SIG-M5 treated with dmso at 0.1 percent for 504 hours (cell line): ENCODE results near the gene KIFC3.
"Not testable (repeated sequence)": the region's sequence is repeated elsewhere in the genome, so short reads cannot be mapped to it uniquely, and the experiment has no call there.

Experiments
- DNase-seq: peaks from one replicate; lab custom pipeline; 2025; ENCODE audit not compliant: unreplicated experiment; lab: John Stamatoyannopoulos, UW

The KIFC3 gene

DNA sequence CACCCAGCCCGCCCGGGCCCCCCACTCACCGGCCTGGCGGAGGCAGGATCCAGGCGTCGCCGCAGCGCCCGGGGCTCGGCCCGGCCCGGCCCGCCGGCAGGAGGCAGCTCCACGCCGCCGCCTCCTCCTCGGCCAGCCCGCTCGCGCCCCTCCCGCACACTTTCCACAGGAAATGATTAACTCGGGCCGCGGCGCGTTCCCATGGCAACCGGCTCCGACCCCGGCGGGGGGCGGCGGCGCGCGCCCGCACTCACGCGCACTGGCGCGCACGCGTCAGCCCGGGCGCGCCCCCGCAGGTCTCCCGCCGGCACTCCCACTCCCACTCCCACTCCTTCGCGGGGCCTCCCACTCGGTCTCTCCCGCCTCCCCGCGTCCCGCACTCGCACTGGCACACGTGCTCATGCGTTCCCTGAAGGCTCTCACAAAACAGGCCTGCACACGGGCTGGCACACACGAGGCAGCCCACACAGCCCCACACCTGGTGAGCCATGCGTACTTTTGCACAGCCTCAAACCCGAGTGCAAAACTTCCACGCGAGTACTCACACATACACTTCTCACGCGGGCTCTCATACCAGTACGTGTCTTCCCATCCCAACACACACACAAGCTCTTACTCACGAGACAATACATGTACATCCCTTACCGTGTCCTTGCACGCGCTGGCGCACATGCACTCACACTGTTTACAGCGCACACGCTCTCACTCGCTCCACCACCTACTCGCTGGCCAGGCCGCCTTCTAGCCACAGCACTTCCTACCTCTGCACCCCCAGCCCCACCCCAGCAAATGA, at the start of gene KIFC3:
TSS of gene KIFC3 (minus strand) at position 151 of the 793 bp plus-strand sequence. CDS start 4,248 bp downstream, outside the sequence.
- no peak for DNase-seq

DNA sequence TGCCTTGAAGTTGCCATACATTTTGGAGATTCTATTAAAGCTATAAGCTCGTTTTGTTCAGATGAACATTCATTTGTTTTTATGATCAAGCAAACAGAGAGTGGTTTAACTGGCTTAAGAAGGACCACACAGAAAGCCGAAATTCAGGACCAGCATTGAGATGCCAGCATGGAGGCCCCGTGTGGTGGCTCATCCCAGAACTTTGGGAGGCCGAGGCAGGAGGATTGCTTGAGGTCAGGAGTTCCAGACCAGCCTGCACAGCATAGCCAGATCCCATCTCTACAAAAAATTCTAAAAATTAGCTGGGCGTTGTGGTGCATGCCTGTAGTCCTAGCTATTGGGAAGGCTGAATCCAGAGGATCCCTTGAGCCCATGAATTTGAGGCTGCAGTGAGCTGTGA, 45.9 kb upstream of the KIFC3 start:
- DNase-seq: no peak

GRCh38 chr16:57846931-57847330, 44.6 kb upstream of the KIFC3 start:
- DNase-seq: not testable (repeated sequence)

DNA sequence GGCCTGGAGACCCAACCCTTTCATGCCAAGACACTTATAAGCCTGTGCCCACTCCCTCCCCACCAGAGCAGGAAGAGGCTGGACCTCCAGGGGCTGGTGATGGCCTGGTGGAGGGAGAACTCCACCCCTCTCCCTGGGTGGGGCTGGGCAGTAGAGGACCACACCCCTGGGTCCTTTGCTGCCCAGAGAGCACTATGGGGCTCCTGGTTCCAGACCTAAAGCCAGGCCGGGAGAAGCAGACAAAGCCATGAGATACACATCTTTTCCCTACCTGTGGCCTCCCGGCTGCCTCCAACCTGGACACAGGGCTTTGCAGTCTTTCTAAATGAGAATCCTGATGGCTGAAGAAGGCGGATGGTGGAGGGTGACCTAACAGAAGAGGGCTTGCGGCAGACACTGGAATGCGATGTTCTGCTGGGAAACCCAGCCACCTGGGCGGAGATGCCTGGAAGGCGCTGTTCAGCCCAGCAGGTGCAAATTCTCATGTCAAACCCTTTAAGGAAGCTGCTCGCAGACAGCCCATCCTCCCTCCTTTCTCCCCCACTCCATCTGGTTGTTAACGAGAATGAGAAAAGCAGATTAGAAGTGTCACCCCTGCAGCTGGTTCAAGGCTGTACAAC, 43.9 kb upstream of the KIFC3 start:
- no peak for DNase-seq

- DNase-seq: no peak
Observed at GRCh38 chr16:57845115-57845514, 42.8 kb upstream of the KIFC3 start.

DNA sequence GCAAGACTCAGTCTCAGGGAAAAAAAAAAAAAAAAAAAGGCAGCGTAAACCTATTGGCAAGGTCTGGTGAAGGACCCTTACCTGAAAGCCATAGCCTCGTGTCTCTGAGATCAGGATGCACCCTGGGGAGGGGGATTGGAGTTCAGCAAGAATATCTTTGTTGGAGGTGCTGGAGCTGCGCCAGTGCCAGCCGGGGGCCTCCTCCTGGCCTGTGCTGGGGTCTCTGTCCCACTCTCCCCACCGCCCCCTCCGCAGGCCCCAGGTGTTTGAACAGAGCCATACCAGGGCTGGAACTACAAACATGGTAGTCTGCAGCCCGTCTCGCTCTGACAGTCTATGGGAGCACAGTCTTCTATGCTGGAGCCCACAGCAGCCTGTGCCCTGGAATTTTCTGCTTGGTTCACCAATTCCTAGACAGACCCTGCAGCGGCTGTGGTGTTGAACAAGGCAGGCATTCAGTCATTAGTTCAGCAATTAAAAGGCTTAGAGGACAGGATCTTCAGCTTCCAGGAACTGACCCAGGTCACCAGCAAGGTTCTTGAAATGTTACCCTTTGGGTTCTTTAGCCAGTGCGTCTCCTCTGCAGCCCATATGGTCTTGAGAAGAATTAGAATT, 42.2 kb upstream of the KIFC3 start:
- DNase-seq: no peak

GRCh38 chr16:57843400-57843799, 41.1 kb upstream of the KIFC3 start:
- no peak for DNase-seq

- no peak for DNase-seq
Observed at GRCh38 chr16:57842601-57843000, 40.3 kb upstream of the KIFC3 start.

DNA sequence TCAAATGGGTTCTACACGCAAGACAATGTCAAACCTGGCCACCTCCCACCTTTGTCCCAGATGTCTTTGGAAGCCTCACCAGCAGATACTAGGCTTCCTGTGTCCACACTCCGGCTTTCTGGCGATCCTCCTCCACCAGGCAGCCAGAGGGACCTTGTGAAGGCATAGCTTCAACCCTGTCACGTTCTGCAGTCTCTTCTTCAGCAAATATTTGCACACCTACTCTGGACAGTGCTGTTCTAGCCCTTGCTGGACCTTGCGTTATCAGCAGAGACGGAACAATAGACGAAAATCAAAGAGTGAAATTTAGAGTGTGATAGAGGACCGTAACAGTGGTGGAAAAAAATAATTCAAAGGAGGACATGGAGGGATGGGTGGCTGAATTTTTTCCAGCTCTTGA, 38.5 kb upstream of the KIFC3 start:
- DNase-seq: no peak

GRCh38 chr16:57838161-57838560, 35.9 kb upstream of the KIFC3 start:
- no peak for DNase-seq

- no peak for DNase-seq
Observed at GRCh38 chr16:57837305-57838125, 35.2 kb upstream of the KIFC3 start.

DNA sequence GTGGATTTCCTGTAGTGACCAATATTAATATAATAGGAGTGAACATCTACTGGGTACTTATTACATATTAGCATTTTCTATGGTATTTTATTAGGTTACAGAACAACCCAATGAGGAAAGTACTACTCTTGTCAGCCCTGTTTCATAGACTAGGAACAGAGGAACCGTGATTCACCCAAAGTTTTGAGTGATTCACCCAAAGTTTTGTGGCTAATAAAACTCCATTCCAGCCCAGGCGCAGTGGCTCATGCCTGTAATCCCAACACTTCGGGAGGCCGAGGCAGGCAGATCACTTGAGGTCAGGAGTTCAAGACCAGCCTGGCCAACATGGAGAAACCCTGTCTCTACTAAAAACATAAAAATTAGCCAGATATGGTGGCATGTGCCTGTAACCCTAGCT, 33.1 kb upstream of the KIFC3 start:
- not testable (repeated sequence) for DNase-seq

DNA sequence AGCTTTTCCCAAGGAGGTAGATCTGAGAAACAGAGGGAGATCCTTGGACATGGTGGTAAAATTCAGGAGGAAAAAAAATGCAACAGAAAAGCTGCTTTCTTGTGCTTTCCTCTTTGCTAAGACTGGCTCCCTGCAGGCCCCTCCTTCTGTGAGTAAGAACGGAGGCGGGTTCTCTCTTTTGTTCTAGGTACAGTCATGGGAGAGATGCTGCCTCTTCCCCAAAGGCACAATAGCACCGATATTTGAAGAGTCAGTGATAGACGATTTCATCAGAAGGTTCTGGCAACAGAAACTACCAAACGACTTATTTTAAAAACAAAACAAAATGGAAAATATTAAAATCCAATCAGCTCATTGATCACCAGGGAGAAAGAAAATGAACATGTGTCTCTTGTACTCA, 32.6 kb upstream of the KIFC3 start:
- no peak for DNase-seq

- no peak for DNase-seq
Observed at GRCh38 chr16:57830890-57831484, 28.7 kb upstream of the KIFC3 start.

GRCh38 chr16:57829969-57830360, 27.7 kb upstream of the KIFC3 start:
- no peak for DNase-seq

- no peak for DNase-seq
Observed at GRCh38 chr16:57828272-57829161, 26.2 kb upstream of the KIFC3 start.

DNA sequence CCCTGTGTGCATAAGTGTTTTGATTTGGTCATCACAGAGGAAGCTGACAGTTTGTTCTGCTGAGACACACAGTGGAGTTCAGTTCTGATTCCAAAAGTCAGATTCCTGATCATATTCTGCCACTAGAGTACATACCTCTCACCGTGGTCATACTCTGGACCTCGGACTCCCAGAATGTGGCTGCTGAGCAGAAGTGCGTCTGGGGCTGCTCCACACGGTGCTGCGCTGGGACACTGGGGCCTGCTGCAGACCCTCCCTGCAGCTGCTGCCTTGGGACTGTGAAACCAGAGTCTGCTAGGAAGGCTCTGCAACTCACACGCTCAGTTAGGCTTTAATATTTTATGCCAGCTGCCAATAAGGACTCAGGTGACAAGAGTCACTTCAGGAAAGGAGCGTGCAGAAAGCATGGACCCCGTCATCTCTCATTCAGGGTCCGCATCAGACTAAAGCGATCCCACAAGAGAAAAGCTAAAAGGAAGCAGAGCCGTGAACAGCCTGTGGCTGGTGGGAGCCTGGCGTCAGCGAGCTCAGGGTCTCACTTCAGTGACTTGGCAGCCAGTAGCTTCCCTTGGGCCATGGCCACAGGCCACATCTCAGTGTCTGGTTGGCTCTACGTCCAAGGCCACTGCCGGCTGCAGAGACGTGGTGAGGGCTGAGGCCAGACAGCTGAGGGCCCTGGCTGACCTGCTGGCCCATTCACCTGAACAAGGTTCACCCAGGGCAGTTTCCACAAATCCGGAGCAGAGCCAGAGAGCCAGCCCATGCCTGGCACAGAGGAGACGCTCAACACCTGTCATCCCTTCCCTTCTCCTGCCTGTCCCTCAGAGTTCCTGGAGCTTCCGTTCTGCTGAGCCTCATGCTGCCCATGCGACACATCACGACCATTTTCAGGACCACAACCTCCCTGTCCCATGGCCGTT, 24.7 kb upstream of the KIFC3 start:
- DNase-seq: no peak

DNA sequence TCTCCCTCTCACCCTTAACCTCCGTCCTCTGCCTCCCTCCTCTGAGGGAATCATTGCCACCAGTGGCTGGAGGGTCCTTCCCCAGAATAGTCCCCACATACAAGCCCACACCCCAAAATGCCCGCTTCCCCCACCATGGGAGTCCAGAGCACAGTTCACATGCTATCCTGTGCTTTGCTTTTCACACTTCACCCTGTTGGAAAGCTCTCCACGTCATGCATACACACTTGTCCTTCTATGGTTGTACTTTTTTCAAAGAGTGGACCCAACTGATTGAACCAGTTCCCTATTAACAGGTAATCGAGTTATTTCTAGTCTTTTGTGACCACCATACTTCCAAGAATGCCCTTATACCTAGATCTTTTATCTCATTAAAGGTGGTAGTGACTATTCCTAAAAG, 23.8 kb upstream of the KIFC3 start:
- no peak for DNase-seq
